HG02623 (cell line): ENCODE data around the gene OBP2B.
"Not testable (repeated sequence)": the region's sequence is repeated elsewhere in the genome, so short reads cannot be mapped to it uniquely, and the experiment has no call there.

Source experiments
- ATAC-seq: cut with Tn5 transposase; IDR thresholded peaks from one replicate; pipeline ENCODE4 v1.9.1; 2021; ENCODE audit warnings: moderate library complexity; ENCODE audit not compliant: unreplicated experiment

The OBP2B gene, protein sequence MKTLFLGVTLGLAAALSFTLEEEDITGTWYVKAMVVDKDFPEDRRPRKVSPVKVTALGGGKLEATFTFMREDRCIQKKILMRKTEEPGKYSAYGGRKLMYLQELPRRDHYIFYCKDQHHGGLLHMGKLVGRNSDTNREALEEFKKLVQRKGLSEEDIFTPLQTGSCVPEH

DNA sequence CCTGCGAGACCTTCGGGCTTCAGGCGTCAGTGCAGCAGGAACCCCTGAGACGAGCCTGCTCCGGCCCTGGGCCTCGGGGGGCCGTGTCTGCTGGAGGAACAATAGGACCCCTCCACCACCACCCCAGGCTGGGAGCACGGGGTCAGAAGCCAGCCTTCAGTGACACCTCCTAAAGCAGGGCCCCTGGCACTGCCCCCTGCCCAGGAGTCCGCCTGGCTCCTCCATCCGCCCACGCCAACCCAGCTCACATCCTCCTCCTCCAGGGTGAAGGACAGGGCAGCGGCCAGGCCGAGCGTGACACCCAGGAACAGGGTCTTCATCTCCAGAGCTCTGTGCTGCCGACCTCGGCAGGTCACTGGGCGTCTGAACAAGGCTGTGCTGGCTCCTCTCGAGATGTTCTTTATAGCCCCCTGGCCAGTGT lies at the start of gene OBP2B:
Gene OBP2B, minus strand, starts transcription at position 371 of the 421 bp plus-strand sequence. Its CDS starts 51 bp downstream, at position 320.
- ATAC-seq = not testable (repeated sequence)

DNA sequence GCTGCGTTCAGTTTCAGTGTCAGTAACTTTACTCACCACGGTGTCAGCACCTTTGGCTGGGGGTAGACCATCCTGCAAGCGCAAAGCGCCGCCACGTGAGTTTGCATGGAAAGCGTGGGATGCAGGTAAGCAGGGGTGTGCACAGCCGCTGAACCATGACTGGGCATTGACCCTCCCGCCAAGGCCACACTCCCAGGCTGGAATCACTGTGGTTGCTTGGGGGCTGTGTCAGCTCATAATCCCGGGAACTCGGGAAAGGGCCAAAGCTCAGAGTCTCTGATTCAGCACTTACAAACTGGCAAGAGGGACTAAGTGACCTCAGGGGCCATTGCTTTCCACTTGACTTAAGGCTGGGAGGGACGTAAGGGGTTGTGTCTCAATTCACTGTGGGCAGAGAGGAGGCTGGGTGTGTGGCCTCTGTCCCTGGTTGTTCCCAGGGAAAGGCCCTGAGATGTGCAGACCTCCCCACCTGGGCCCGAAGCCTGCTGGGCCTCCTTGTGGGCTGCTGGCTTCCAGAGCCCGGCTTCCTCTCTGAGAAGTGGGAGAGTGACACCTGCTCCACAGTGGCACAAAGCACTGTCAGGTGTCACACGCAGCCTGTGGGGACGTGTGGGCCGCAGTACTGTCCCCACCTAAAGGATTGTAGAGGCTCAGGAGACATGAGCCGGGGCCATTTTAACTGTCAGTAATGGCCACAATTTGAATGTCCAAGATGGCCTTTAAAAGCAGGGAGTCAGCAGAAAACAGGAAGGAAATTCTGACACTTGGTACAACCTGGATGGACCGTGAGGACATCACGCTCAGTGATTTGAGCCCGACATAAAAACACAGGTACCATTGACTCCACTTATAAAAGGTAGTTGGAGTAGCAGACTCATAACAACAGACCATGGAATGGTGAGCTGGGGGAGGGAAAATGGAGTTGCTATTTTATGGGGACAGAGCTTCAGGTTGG lies 49.3 kb upstream of the OBP2B start:
- ATAC-seq = no peak

- no peak for ATAC-seq
Measured at GRCh38 chr9:133257465-133257956, 48.5 kb upstream of the OBP2B start.

- no peak for ATAC-seq
Measured at GRCh38 chr9:133256686-133257091, 47.6 kb upstream of the OBP2B start.

DNA sequence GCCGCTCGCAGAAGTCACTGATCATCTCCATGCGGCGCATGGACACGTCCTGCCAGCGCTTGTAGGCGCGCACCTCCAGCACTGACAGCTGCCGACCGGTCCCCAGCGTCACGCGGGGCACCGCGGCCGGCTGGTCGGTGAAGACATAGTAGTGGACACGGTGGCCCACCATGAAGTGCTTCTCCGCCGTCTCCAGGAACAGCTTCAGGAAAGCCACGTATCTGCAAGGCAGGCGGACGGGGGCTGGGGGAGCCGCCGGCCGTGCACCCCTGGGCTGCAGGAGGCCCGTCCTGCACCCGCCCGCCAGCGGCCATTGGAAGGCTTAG lies 47.0 kb upstream of the OBP2B start:
- ATAC-seq = no peak

- no peak for ATAC-seq
Measured at GRCh38 chr9:133255371-133256135, 46.5 kb upstream of the OBP2B start.

DNA sequence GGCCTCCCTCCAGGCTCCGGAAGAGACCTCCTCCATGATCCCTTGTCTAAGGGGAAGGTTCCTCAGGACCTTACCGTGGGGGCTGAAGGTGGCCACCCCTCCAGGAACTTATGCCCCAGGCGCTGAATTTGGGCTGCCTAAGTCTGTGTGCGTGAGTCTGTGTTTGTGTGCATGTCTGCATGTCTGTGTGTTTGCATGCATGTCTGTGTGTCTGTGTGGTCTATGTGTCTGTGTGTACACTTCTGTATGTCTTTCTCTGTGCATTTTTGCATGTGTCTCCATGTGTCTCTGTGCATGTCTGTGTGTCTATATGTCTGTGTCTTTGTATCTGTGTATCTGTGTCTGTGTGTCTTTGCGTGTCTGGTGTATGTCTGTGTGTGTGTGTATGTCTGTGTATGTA lies 45.4 kb upstream of the OBP2B start:
- ATAC-seq = no peak

DNA sequence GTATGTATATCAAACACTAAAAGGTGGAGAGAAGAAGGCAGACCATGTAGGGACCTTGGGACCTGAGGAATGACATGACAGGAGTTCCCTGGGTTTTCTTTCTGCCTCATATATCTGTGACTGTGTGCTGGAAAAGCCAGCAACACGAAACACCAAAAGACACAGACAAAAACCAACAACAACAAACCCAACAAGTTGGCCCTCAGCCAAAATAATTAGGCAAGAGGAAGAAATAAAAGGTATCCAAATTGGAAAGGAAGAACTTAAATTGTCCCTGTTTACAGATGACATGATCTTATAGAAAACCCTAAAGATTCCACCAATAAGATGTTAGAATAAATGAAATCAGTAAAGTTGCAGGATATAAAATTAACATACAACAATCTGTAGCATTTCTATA lies 44.2 kb upstream of the OBP2B start:
- ATAC-seq = no peak

GRCh38 chr9:133252301-133253020 lies 43.4 kb upstream of the OBP2B start:
- ATAC-seq = no peak

- no peak for ATAC-seq
Measured at GRCh38 chr9:133251773-133252172, 42.7 kb upstream of the OBP2B start.

DNA sequence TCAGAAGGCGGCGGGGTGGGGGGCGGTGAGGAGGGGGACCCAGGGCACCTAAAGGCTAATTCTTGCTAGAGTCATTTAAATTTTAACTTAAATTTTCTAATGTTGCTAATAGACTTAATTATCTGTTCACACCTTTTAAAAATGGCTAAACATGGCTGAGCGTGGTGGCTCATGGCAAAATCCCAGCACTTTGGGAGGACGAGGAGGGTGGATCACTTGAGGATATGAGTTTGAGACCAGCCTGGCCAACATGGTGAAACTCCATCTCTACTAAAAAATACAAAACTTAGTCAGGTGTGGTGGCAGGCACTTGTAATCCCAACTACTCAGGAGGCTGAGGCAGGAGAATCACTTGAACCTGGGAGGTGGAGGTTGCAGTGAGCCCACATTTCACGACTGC lies 42.2 kb upstream of the OBP2B start:
- not testable (repeated sequence) for ATAC-seq

- no peak for ATAC-seq
Measured at GRCh38 chr9:133250741-133251170, 41.7 kb upstream of the OBP2B start.

DNA sequence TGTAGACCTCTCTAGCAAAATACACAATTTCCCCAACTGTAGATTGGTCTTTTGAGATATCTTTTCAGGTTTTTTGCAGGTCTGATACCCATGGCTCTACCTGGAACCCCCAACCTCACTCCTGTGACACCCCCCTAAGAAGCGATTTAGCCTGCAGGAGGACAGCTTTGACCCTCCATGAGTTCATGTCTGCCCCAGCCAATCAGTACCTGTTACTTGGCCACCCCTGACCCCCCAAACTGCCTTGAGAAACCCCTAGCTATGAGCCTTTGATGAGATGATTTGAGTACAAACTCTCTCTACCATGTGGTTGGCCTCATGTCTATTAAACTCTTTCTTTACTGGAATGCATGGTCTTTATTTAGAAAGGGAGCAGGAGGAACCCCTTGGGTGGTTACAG lies 40.3 kb upstream of the OBP2B start:
- no peak for ATAC-seq

DNA sequence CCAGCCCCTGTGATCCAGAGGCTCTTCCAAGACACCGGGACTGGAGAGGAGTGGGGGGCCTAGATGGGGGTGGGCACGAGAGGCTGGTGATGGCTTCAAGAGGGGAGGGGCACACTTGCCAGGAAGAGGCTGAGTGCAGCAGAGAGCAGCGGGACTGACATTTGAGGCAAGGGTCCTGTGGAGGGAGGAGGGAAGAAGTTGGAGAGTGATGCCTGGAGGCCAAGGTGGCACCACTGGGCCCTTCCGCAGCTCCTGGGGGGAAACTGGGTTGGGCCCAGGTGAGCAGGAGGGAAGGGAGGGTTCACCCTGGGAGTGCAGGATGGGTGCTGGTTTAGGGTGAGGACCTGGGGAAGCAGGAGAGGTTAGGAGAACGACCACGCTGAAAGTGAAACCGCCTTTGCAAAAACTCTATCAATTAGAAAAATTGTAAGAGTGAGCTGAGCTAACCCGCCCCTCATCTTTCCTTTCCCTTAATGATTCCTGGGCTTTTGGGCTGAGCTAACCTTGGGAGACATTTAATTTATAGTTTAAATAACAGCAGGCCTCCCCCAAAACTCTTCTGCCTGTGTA lies 39.8 kb upstream of the OBP2B start:
- no peak for ATAC-seq

GRCh38 chr9:133247632-133248031 lies 38.6 kb upstream of the OBP2B start:
- ATAC-seq = no peak

DNA sequence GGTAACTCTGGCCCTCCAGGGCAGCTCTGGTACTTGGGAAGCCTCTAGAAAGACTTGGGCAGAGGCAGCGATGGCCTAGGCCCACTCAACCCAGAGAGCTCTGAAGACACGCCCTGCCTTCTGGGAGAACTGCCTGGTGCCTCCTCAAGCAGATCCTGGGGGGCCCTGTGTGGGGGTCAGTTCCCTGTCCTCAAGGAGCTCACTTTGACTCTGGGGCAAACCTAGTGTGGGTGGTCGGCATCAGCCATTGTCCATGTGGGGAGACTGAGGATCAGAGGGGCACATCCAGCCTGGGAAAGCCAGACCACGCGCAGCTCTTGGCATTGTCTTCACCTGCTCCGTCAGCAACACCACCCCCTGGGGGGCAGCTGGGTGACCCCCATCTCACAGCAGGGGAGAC lies 37.9 kb upstream of the OBP2B start:
- no peak for ATAC-seq

GRCh38 chr9:133246562-133246961 lies 37.5 kb upstream of the OBP2B start:
- no peak for ATAC-seq

DNA sequence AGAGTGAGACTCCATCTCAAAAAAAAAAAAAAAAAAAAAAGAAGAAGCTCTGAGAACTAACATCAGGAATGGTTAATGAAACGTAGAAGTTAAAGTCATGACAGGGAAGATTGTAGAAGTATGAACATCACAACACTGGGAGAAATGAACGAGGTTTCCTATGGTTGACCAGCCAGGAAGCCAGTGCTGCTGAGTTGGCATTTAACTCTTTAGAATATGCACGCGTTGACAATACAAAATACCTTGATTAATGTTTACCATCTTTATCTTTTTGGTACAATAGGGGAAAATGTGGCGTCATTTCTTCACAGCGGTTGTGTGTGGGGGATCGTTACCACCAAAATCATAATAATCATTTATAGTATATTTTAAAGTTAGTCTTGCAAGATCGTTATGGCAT lies 33.9 kb upstream of the OBP2B start:
- no peak for ATAC-seq

DNA sequence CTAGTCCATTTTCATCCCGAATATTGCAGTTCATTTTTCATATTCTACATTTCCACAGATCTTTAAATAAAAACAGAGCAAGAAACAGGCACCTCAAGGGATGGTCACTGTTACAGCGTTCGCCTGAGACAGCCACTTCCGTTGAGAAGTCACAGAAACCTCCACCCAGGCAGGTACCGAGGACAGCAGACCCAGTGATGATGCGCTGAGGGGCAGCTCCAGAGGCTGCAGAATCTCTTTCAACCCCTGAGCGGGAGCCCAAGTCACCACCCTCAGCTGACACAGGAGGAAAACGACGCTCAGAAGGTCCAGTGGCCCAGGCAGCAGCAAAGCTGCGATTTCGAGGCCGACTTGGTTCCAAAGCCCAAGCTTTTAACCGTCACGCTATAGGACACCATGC lies 33.2 kb upstream of the OBP2B start:
- no peak for ATAC-seq

DNA sequence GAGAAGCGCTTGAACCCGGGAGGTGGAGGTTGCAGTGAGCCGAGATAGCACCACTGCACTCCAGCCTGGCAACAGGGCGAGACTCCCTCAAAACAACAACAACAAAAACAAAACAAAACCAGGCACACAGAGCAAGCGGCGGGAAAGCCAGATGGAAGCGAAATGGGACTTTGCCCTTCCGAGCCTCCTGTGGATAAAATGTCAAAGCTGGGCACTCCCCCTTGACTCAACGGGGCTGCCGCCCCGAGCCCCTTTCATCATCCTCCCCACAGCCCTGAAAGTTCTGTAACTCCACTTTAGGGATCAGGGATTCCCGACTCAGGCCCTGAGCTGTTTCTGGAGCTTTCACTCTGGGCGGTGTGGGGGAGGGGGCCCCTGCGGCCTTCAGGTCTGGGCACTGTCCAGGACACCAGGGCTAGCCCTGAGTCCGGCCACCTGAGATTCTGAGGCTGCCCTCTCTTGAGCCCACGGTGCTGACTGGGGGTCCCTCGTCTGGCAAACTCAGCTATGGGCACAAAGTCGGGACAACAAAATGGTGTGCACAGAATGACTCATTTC lies 30.6 kb upstream of the OBP2B start:
- no peak for ATAC-seq
